Right lobe of liver (tissue), 6 donors: ENCODE data around the gene RPS24. TPM values are rescaled to one million over a fixed set of nuclear protein-coding genes. Genes with fewer than 3 reads are reported as not detected.
A peak's percentile ranks its signal among the peaks of the same experiment; 100 is the strongest.

Experiments
- ATAC-seq, 4 donors: fragments of 200-7000 bp; cut with Tn5 transposase; one replicate each; pipeline ENCODE4 v1.9.1; 2020; ENCODE audit warnings: mild to moderate bottlenecking in 4 of 4, moderate library complexity in 4 of 4
- DNase-seq, 3 donors: peaks; one replicate each; pipeline ENCODE4 v3.0.0-alpha.2; 2020
- H3K27ac ChIP-seq, 3 donors: fragments of 200-600 bp; one replicate each; pipeline ENCODE4 v1.8.0; 2022
- H3K27me3 ChIP-seq, 2 donors: fragments of 200-600 bp; one replicate each; pipeline ENCODE4 v1.8.0; 2022
- H3K36me3 ChIP-seq, 4 donors: fragments of 200-600 bp; sonication (generic) in 1 of 4; one replicate each; pipeline versions ENCODE4 v1.5.1 to v1.8.0; 2017 to 2022; ENCODE audit warnings: control low read depth in 1 of 4
- H3K4me1 ChIP-seq, 4 donors: fragments of 200-600 bp; sonication (generic) in 1 of 4; one replicate each; pipeline versions ENCODE4 v1.5.1 to v1.8.0; 2017 to 2022; ENCODE audit warnings: control low read depth in 1 of 4
- H3K4me3 ChIP-seq, 3 donors: fragments of 200-600 bp; one replicate each; pipeline ENCODE4 v1.8.0; 2022
- H3K9me3 ChIP-seq, 4 donors: fragments of 200-600 bp; sonication (generic) in 1 of 4; one replicate each; pipeline versions ENCODE4 v1.5.1 to v1.8.0; 2017 to 2022; ENCODE audit warnings: control low read depth in 1 of 4
- POLR2A ChIP-seq: fragments of 450-650 bp; IDR thresholded peaks from one replicate; pipeline ENCODE4 v1.6.1; 2017; ENCODE audit warnings: antibody characterized with exemption, mild to moderate bottlenecking
- WGBS: methylation state at CpG from one replicate; pipeline ENCODE4 v1.1.6; 2018; ENCODE audit warnings: low coverage, low lambda C conversion rate; ENCODE audit not compliant: insufficient coverage; ENCODE audit errors: missing lambda C conversion rate; 5-methylcytosine and 5-hydroxymethylcytosine counted together
- intact Hi-C, 2 donors: fragments of 100-400 bp; cut with DNase I; formaldehyde crosslinking; loops; one replicate each; pipeline versions ENCODE4 v1.11.2 to v1.14.1; 2022
- total RNA-seq, 6 experiments: library from RNA; depleted of rRNA in 2 of 6; stranded (reverse); fragments of >200 nt in 2 of 6; fragmentation: NEBNext Ultra II Directional in 3 of 6; extraction: Animal tissue kit (Norgen Biotek cat#: 25700) in 3 of 6; gene quantifications; one replicate each; pipeline versions ENCODE4 v1.1.0 to v1.2.4, GENCODE V29; 2016 to 2023
- TF ChIP-seq, protein P1 (sequence below), 4 donors: fragments of 200-600 bp in 3 of 4; fragments of 450-650 bp in 1 of 4; IDR thresholded peaks; one replicate each; pipeline versions ENCODE4 v1.5.1 to v1.8.0; 2016 to 2022; ENCODE audit warnings: antibody characterized with exemption in 4 of 4, mild to moderate bottlenecking in 2 of 4
- donor health status: DM: no; HTN: yes; CAD: no.
- donor health status: DM: no; HTN: no; CAD: no.
- donor health status: DM: no; HTN: no; CAD: no.
- donor health status: DM: no; HTN: yes; CAD: no.
- donor health status: DM: no; HTN: yes; CAD: no.

The RPS24 gene
- total RNA-seq, 6 experiments from 2014 or later, result 406 to 921 (median 499) TPM

- Histone ChIP-seq H3K9me3 (no peaks in the 10 kb centered on the region), H3K27me3 (no peaks in the 10 kb centered on the region), H3K4me1 (peaks cover 0 to 8% (median 0%) of the 10 kb centered on the region in 4 donors), H3K4me3 (no peak overlapping the region), H3K27ac (no peak overlapping the region), H3K36me3 (peaks cover 0 to 6% (median 2%) of the 10 kb centered on the region in 4 donors)
- ATAC-seq (no peak), DNase-seq (no peak)
- TF ChIP-seq, protein P1, sequence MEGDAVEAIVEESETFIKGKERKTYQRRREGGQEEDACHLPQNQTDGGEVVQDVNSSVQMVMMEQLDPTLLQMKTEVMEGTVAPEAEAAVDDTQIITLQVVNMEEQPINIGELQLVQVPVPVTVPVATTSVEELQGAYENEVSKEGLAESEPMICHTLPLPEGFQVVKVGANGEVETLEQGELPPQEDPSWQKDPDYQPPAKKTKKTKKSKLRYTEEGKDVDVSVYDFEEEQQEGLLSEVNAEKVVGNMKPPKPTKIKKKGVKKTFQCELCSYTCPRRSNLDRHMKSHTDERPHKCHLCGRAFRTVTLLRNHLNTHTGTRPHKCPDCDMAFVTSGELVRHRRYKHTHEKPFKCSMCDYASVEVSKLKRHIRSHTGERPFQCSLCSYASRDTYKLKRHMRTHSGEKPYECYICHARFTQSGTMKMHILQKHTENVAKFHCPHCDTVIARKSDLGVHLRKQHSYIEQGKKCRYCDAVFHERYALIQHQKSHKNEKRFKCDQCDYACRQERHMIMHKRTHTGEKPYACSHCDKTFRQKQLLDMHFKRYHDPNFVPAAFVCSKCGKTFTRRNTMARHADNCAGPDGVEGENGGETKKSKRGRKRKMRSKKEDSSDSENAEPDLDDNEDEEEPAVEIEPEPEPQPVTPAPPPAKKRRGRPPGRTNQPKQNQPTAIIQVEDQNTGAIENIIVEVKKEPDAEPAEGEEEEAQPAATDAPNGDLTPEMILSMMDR (IDR thresholded peaks at IDR 0.05), result no peak
- TF ChIP-seq POLR2A, result no peak
- intact Hi-C loops, result no loop called here
- WGBS, result 60% methylated on average over 6 of the region's 10 CpGs
Measured at GRCh38 chr10:78046711-78047269, 13.1 kb downstream of the RPS24 start.

GRCh38 chr10:78047314-78047891 lies 13.7 kb downstream of the RPS24 start:
- ATAC-seq (peak; percentile 89 to 93 (median 92)), DNase-seq (peak; percentile 81)

DNA sequence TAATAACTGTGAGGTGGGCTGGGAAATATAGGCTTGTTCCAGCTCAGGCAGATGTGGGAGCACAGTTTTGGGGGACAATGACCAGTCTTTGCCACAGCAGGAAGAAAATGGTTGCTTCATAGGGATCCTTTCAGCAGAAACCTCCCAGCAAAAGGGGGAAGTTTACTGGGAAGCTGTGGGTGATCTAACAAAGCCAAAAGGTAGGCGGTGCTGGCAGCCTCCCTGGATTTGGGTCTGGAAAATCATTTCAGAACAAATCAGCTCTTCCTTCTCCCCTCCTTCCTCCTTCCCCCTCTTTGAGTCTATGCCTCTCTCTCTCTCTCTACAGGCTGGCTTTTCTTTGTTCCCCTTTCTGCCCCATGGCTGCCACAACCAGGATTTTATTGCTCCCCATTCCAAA lies 16.2 kb downstream of the RPS24 start:
- Histone ChIP-seq H3K36me3 (no peaks in the 10 kb centered on the region), H3K4me1 (peaks cover 0 to 8% (median 0%) of the 10 kb centered on the region in 4 donors), H3K27ac (no peak overlapping the region), H3K27me3 (no peaks in the 10 kb centered on the region), H3K4me3 (no peak overlapping the region), H3K9me3 (no peaks in the 10 kb centered on the region)
- no peak for TF ChIP-seq POLR2A
- TF ChIP-seq, protein P1 (IDR thresholded peaks at IDR 0.05), result no peak
- intact Hi-C loops, result no loop called here
- ATAC-seq, result no peak
- no peak for DNase-seq
- WGBS, result no CpG with 5 or more reads among the region's 1 CpG

More at GRCh38 chr10:78047314-78047891, 13.7 kb downstream of the RPS24 start:
- Histone ChIP-seq H3K4me1 (peaks cover 0 to 8% (median 0%) of the 10 kb centered on the region in 4 donors), H3K36me3 (peaks cover 0 to under 1% (median 0%) of the 10 kb centered on the region in 4 donors), H3K4me3 (no peak overlapping the region), H3K27me3 (no peaks in the 10 kb centered on the region), H3K9me3 (no peaks in the 10 kb centered on the region), H3K27ac (no peak overlapping the region)
- no peak for TF ChIP-seq POLR2A
- TF ChIP-seq, protein P1 (IDR thresholded peaks at IDR 0.05), result peak; percentile 78 to 94 (median 89)
- WGBS, result 2% methylated on average over 7 of the region's 13 CpGs
- intact Hi-C loops, result no loop called here

GRCh38 chr10:78053211-78053868 lies 19.7 kb downstream of the RPS24 start:
- whole genome bisulfite sequencing, result 70% methylated on average over 7 of the region's 7 CpGs
- no peaks in the 10 kb centered on the region for H3K36me3 ChIP-seq
- TF ChIP-seq POLR2A, result no peak
- TF ChIP-seq, protein P1 (IDR thresholded peaks at IDR 0.05), result no peak

More at GRCh38 chr10:78053211-78053868, 19.7 kb downstream of the RPS24 start:
- Histone ChIP-seq H3K4me3 (no peak overlapping the region), H3K27me3 (no peaks in the 10 kb centered on the region), H3K27ac (no peak overlapping the region), H3K9me3 (no peaks in the 10 kb centered on the region), H3K4me1 (peaks cover 0 to 5% (median 0%) of the 10 kb centered on the region in 4 donors)
- intact Hi-C loops, result no loop called here
- no peak for DNase-seq
- ATAC-seq, result no peak
